HepG2 (cell line): ENCODE results near the gene FAM228A. TPM values are rescaled to one million over a fixed set of nuclear protein-coding genes. Genes with fewer than 3 reads are reported as not detected.
A peak's percentile ranks its signal among the peaks of the same experiment; 100 is the strongest.

Experiments used
- ATAC-seq: fragments of 200-7000 bp; cut with Tn5 transposase; 3 replicates; pipeline ENCODE4 v1.9.1; 2020; ENCODE audit warnings: mild to moderate bottlenecking, moderate library complexity
- BruUV-seq: library from RNA; stranded (reverse); fragments of 400-500 nt; replicated peaks from 2 replicates; lab custom pipeline; 2021; lab: Mats Ljungman, UMichigan
- CTCF ChIA-PET: fragments of 300-600 bp; formaldehyde crosslinking; extraction: SDS; loops from one replicate; lab custom pipeline; 2021; ENCODE audit warnings: low total read pairs, inconsistent platforms, low intra/inter-chr PET ratio; lab: Yijun Ruan, JAX
- POLR2A ChIA-PET: fragments of 350-600 bp; sonication (Branson Sonifier 250); formaldehyde crosslinking; loops from one replicate; lab custom pipeline; 2020; ENCODE audit warnings: antibody characterized with exemption, inconsistent platforms; lab: Yijun Ruan, JAX
- DNase-seq: peaks from one replicate; pipeline ENCODE4 v3.0.0-alpha.2; 2015; ENCODE audit warnings: low spot score
- FAIRE-seq: peaks from 3 replicates; lab custom pipeline; 2011; peaks lifted over from hg19 to GRCh38; lab: Jason Lieb, UNC
- H2AFZ ChIP-seq: one replicate; pipeline ENCODE4 v1.6.1; 2011; ENCODE audit warnings: low read length, inconsistent platforms
- H3K27ac ChIP-seq: fragments of 300-600 bp; 3 replicates; pipeline ENCODE4 v1.8.0; 2011; ENCODE audit warnings: mixed run types, mild to moderate bottlenecking, mixed read lengths, low read length, inconsistent platforms; ENCODE audit not compliant: insufficient read depth; ENCODE audit errors: extremely low read length
- H3K27me3 ChIP-seq, 2 experiments: fragments of 200-600 bp in 1 of 2; 2 replicates in 1 of 2; 3 replicates in 1 of 2; pipeline versions ENCODE4 v1.6.0 to v1.8.0; 2011; ENCODE audit warnings: low read length in 2 of 2, mild to moderate bottlenecking in 2 of 2, moderate library complexity in 2 of 2, inconsistent platforms in 1 of 2; ENCODE audit not compliant: insufficient read depth in 2 of 2, control insufficient read depth in 1 of 2
- H3K36me3 ChIP-seq, 2 experiments: fragments of 200-600 bp in 1 of 2; replicated peaks in 1 of 2; 2 replicates in 1 of 2; 3 replicates in 1 of 2; pipeline versions ENCODE4 v1.5.1 to v1.8.0; 2011; ENCODE audit warnings: low read length in 2 of 2, inconsistent platforms in 1 of 2; ENCODE audit not compliant: insufficient read depth in 2 of 2, control insufficient read depth in 1 of 2
- H3K4me1 ChIP-seq: 2 replicates; pipeline ENCODE4 v1.5.1; 2012; ENCODE audit warnings: low read length, inconsistent platforms; ENCODE audit not compliant: insufficient read depth
- H3K4me2 ChIP-seq: 2 replicates; pipeline ENCODE4 v1.6.0; 2011; ENCODE audit warnings: low read depth, low read length, inconsistent platforms
- H3K4me3 ChIP-seq, 3 experiments: fragments of 200-600 bp in 1 of 3; sonication (generic), shearing (Covaris generic) in 1 of 3; replicated peaks in 1 of 3; 2 replicates each; pipeline ENCODE4 v1.5.1; 2011 to 2016; ENCODE audit warnings: low read length in 3 of 3, inconsistent platforms in 2 of 3, low read depth in 2 of 3, mild to moderate bottlenecking in 2 of 3, control low read depth in 1 of 3, mixed read lengths in 1 of 3; ENCODE audit not compliant: insufficient read depth in 1 of 3
- H3K79me2 ChIP-seq: one replicate; pipeline ENCODE4 v1.6.1; 2011; ENCODE audit warnings: low read length, inconsistent platforms; ENCODE audit not compliant: insufficient read depth
- H3K9ac ChIP-seq: 2 replicates; pipeline ENCODE4 v1.6.0; 2011; ENCODE audit warnings: mild to moderate bottlenecking, low read depth, low read length, inconsistent platforms; ENCODE audit not compliant: insufficient read depth
- H3K9me3 ChIP-seq: 2 replicates; pipeline ENCODE4 v1.5.1; 2012; ENCODE audit warnings: mild to moderate bottlenecking, low read length
- H4K20me1 ChIP-seq: 2 replicates; pipeline ENCODE4 v1.6.0; 2011; ENCODE audit warnings: inconsistent platforms, mild to moderate bottlenecking, low read length, moderate library complexity; ENCODE audit not compliant: insufficient read depth
- DR1 ChIP-seq: sonication (generic); formaldehyde crosslinking; IDR thresholded peaks from 2 replicates; pipeline ENCODE4 v1.8.0; 2021; ENCODE audit warnings: mild to moderate bottlenecking, missing genetic modification reagents, inconsistent platforms
- GLMP ChIP-seq: sonication (generic); formaldehyde crosslinking; IDR thresholded peaks from 2 replicates; pipeline ENCODE4 v1.9.0; 2021; ENCODE audit warnings: missing genetic modification reagents, mild to moderate bottlenecking, borderline replicate concordance
- JUNB ChIP-seq: sonication (generic); formaldehyde crosslinking; IDR thresholded peaks from 2 replicates; pipeline ENCODE4 v1.8.0; 2022; ENCODE audit warnings: missing genetic modification reagents, mild to moderate bottlenecking, borderline replicate concordance
- MEF2D ChIP-seq: sonication (generic); formaldehyde crosslinking; IDR thresholded peaks from 2 replicates; pipeline ENCODE4 v1.5.1; 2020; ENCODE audit warnings: mild to moderate bottlenecking, missing genetic modification reagents
- NR3C1 ChIP-seq: sonication (generic); formaldehyde crosslinking; IDR thresholded peaks from 2 replicates; pipeline ENCODE4 v1.4.0; 2020; ENCODE audit warnings: missing genetic modification reagents
- PAWR ChIP-seq: sonication (generic); formaldehyde crosslinking; IDR thresholded peaks from 2 replicates; pipeline ENCODE4 v1.4.0; 2020; ENCODE audit warnings: missing genetic modification reagents, mild to moderate bottlenecking, borderline replicate concordance
- PAX8 ChIP-seq: sonication (generic); formaldehyde crosslinking; IDR thresholded peaks from 2 replicates; pipeline ENCODE4 v1.8.0; 2022; ENCODE audit warnings: mild to moderate bottlenecking, missing genetic modification reagents, borderline replicate concordance
- TEAD2 ChIP-seq: sonication (generic); formaldehyde crosslinking; IDR thresholded peaks from 2 replicates; pipeline ENCODE4 v1.9.0; 2021; ENCODE audit warnings: missing genetic modification reagents
- TRAFD1 ChIP-seq: sonication (generic); formaldehyde crosslinking; IDR thresholded peaks from 2 replicates; pipeline ENCODE4 v1.5.1; 2020; ENCODE audit warnings: missing genetic modification reagents, mild to moderate bottlenecking, borderline replicate concordance
- ZNF205 ChIP-seq: IDR thresholded peaks from 2 replicates; pipeline ENCODE4 v1.6.1; 2018; ENCODE audit warnings: missing biosample characterization, missing genetic modification reagents
- ZNF317 ChIP-seq: sonication (generic); formaldehyde crosslinking; IDR thresholded peaks from 2 replicates; pipeline ENCODE4 v1.5.0; 2020; ENCODE audit warnings: mild to moderate bottlenecking, missing genetic modification reagents
- ZSCAN29 ChIP-seq: sonication (generic); formaldehyde crosslinking; conservative IDR thresholded peaks from 2 replicates; pipeline ENCODE4 v1.4.0; 2020; ENCODE audit warnings: mild to moderate bottlenecking, missing genetic modification reagents
- WGBS: methylation state at CpG from one replicate; pipeline ENCODE4 v1.1.6; 2017; ENCODE audit warnings: low lambda C conversion rate; 5-methylcytosine and 5-hydroxymethylcytosine counted together
- in situ Hi-C: cut with HindIII; loops from 2 replicates; pipeline ENCODE4 v1.10.0; 2017; ENCODE audit warnings: low pct_unique_long_range_greater_than_20kb; ENCODE audit not compliant: extremely low pct_ligation_motif_present
- intact Hi-C: fragments of 100-400 bp; cut with micrococcal nuclease; formaldehyde crosslinking; loops from one replicate; pipeline ENCODE4 v1.10.0; 2022; ENCODE audit not compliant: unreplicated experiment
- polyA plus RNA-seq, 8 experiments: library from polyadenylated mRNA; depleted of rRNA in 3 of 8; stranded (reverse) in 7 of 8; unstranded in 1 of 8; fragments of >200 nt; fragmentation: Illumina TruSeq in 4 of 8; extraction: Trizol in 4 of 8; gene quantifications; 2 replicates each; pipeline versions ENCODE4 v1.2.1 to v1.2.3, GENCODE V29; 2011 to 2016; ENCODE audit warnings: low read depth in 4 of 8, missing spikeins in 1 of 8, mixed read lengths in 1 of 8; ENCODE audit not compliant: insufficient read depth in 1 of 8
- total RNA-seq, 5 experiments: library from RNA; depleted of rRNA; stranded (reverse); fragments of >200 nt; fragmentation: Illumina TruSeq; extraction: Trizol; gene quantifications; 2 replicates each; pipeline ENCODE4 v1.2.3, GENCODE V29; 2016; ENCODE audit warnings: low read depth in 1 of 5

Gene FAM228A
- total and polyA plus RNA-seq, 2 of the 13 experiments (the other 11 are each of a cell fraction or from before 2014, with no cell fraction given), result not detected

- no peak for TF ChIP-seq GLMP (CRISPR knock-in tag)
Observed at GRCh38 chr2:24158131-24158530, 16.7 kb upstream of the FAM228A start (continued).

- no peaks in the 10 kb centered on the region for H3K36me3 ChIP-seq
- TF ChIP-seq MEF2D (CRISPR knock-in tag), result no peak
- TF ChIP-seq ZNF317 (CRISPR knock-in tag), result peak; percentile 65; the same call in 1 of the 2 replicates
- TF ChIP-seq, all 625 proteins: peak for 1
- H3K9me3 ChIP-seq, result no peaks in the 10 kb centered on the region
- intact Hi-C loops, result no loop called here
- H3K4me3 ChIP-seq, result no peak overlapping the region
- WGBS, result 57% methylated on average over 4 of the region's 4 CpGs
- H3K27me3 ChIP-seq, result no peaks in the 10 kb centered on the region
- H3K27ac ChIP-seq, result no peak overlapping the region
- H2AFZ ChIP-seq, result no peak overlapping the region
- H3K79me2 ChIP-seq, result no peaks in the 10 kb centered on the region
- FAIRE-seq (no peak), DNase-seq (no peak), ATAC-seq (no peak)
- POLR2A ChIA-PET, result no interaction called here
- no peaks in the 10 kb centered on the region for H4K20me1 ChIP-seq
- H3K9ac ChIP-seq, result no peak overlapping the region
- peaks cover 26% of the 10 kb centered on the region for H3K4me1 ChIP-seq
- in situ Hi-C loops, result loop anchor here (10.0 kb wide), 3 partner anchors 75 to 335 kb away; partner anchors contain the start of gene TP53I3
- no peak overlapping the region for H3K4me2 ChIP-seq
- CTCF ChIA-PET, result no interaction called here
- BruUV-seq, result no TSS peak
Observed at GRCh38 chr2:24159708-24160107, 15.1 kb upstream of the FAM228A start.

GRCh38 chr2:24160761-24161160 is 14.1 kb upstream of the FAM228A start:
- no peaks in the 10 kb centered on the region for H3K27me3 ChIP-seq
- TF ChIP-seq NR3C1 (no peak), DR1 (CRISPR knock-in tag) (no peak), TRAFD1 (no peak), ZSCAN29 (CRISPR knock-in tag) (no peak), ZNF205 (CRISPR knock-in tag) (peak; percentile 96), PAX8 (CRISPR knock-in tag) (no peak), JUNB (CRISPR knock-in tag) (no peak), PAWR (CRISPR knock-in tag) (no peak), TEAD2 (CRISPR knock-in tag) (no peak)
- H2AFZ ChIP-seq, result no peak overlapping the region
- FAIRE-seq (no peak), ATAC-seq (no peak), DNase-seq (no peak)
- H3K9ac ChIP-seq, result no peak overlapping the region
- H3K9me3 ChIP-seq, result no peaks in the 10 kb centered on the region
- H3K79me2 ChIP-seq, result no peaks in the 10 kb centered on the region
- ChIA-PET CTCF (no interaction called here), POLR2A (no interaction called here)
- no peak overlapping the region for H3K4me3 ChIP-seq
- intact Hi-C loops, result no loop called here
- H4K20me1 ChIP-seq, result no peaks in the 10 kb centered on the region
- peaks cover 26% of the 10 kb centered on the region for H3K4me1 ChIP-seq
- no peaks in the 10 kb centered on the region for H3K36me3 ChIP-seq
- H3K27ac ChIP-seq, result no peak overlapping the region
- no TSS peak for BruUV-seq
- no peak overlapping the region for H3K4me2 ChIP-seq
- in situ Hi-C loops, result loop anchor here (10.0 kb wide), 3 partner anchors 76 to 336 kb away; partner anchors contain the start of gene TP53I3
